BLaER1 (cell line): ENCODE results near the gene CREB5.
A peak's percentile ranks its signal among the peaks of the same experiment; 100 is the strongest.

Experiments used
- H3K27ac ChIP-seq: shearing (Covaris generic); formaldehyde crosslinking; 2 replicates; pipeline ENCODE4 v1.8.1; 2022
- H3K27me3 ChIP-seq: shearing (Covaris generic); formaldehyde crosslinking; 2 replicates; pipeline ENCODE4 v1.8.1; 2022
- H3K36me3 ChIP-seq: shearing (Covaris generic); formaldehyde crosslinking; 2 replicates; pipeline ENCODE4 v1.8.1; 2022
- H3K4me1 ChIP-seq: shearing (Covaris generic); formaldehyde crosslinking; 2 replicates; pipeline ENCODE4 v1.8.1; 2022
- H3K4me2 ChIP-seq: shearing (Covaris generic); formaldehyde crosslinking; 2 replicates; pipeline ENCODE4 v1.8.1; 2022
- H3K4me3 ChIP-seq: shearing (Covaris generic); formaldehyde crosslinking; 2 replicates; pipeline ENCODE4 v1.8.1; 2022
- H3K9ac ChIP-seq: shearing (Covaris generic); formaldehyde crosslinking; 2 replicates; pipeline ENCODE4 v1.8.1; 2022
- H3K9me3 ChIP-seq: shearing (Covaris generic); formaldehyde crosslinking; 2 replicates; pipeline ENCODE4 v1.8.1; 2022
- H4K20me1 ChIP-seq: shearing (Covaris generic); formaldehyde crosslinking; 2 replicates; pipeline ENCODE4 v1.8.1; 2022
- Cebpa-rat ChIP-seq: shearing (Covaris generic); IDR thresholded peaks from 2 replicates; pipeline ENCODE4 v1.8.1; 2022

Gene CREB5

GRCh38 chr7:28845106-28845505 lies 432.8 kb downstream of the CREB5 start:
- H3K4me2 ChIP-seq, result no peak overlapping the region
- H3K9ac ChIP-seq, result no peak overlapping the region
- no peak overlapping the region for H3K4me3 ChIP-seq
- no peaks in the 10 kb centered on the region for H3K36me3 ChIP-seq
- no peaks in the 10 kb centered on the region for H3K9me3 ChIP-seq
- H3K27me3 ChIP-seq, result no peaks in the 10 kb centered on the region
- no peaks in the 10 kb centered on the region for H4K20me1 ChIP-seq
- H3K4me1 ChIP-seq, result no peaks in the 10 kb centered on the region
- TF ChIP-seq Cebpa-rat, result no peak
- no peak overlapping the region for H3K27ac ChIP-seq

GRCh38 chr7:28847176-28847575 lies 434.9 kb downstream of the CREB5 start:
- no peaks in the 10 kb centered on the region for H3K9me3 ChIP-seq
- no peaks in the 10 kb centered on the region for H3K4me1 ChIP-seq
- no peaks in the 10 kb centered on the region; the same call in 1 of the 2 replicates for H3K27me3 ChIP-seq
- no peak overlapping the region for H3K4me3 ChIP-seq
- H3K4me2 ChIP-seq, result no peak overlapping the region
- no peaks in the 10 kb centered on the region for H3K36me3 ChIP-seq
- H3K9ac ChIP-seq, result no peak overlapping the region
- H4K20me1 ChIP-seq, result no peaks in the 10 kb centered on the region
- TF ChIP-seq Cebpa-rat, result no peak
- no peak overlapping the region for H3K27ac ChIP-seq

DNA sequence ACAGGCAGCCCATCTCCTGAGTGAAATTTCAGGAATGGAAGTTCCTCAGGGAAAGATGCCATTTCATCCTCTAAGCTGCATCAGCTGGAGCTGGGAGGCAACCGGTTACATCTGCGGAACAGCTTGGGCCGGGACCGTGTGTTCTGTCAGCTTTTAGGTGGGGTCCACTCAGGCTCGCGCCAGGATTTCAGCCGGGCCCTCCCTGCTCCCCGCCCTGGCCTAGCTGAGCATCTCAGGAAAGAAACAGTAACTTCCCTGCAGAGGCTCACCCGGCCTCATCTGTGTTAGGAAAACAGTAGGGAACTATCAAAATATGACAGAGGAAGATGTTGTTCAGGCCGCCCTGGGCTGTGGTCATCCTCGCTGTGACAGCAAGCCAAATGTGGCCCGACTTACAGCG lies 435.4 kb downstream of the CREB5 start:
- no peak for TF ChIP-seq Cebpa-rat
- Histone ChIP-seq H3K9ac (no peak overlapping the region), H3K27me3 (peaks cover 5% of the 10 kb centered on the region; the same call in 1 of the 2 replicates), H3K4me1 (no peaks in the 10 kb centered on the region), H4K20me1 (no peaks in the 10 kb centered on the region), H3K9me3 (no peaks in the 10 kb centered on the region), H3K27ac (no peak overlapping the region), H3K4me3 (no peak overlapping the region), H3K36me3 (no peaks in the 10 kb centered on the region), H3K4me2 (no peak overlapping the region)

DNA sequence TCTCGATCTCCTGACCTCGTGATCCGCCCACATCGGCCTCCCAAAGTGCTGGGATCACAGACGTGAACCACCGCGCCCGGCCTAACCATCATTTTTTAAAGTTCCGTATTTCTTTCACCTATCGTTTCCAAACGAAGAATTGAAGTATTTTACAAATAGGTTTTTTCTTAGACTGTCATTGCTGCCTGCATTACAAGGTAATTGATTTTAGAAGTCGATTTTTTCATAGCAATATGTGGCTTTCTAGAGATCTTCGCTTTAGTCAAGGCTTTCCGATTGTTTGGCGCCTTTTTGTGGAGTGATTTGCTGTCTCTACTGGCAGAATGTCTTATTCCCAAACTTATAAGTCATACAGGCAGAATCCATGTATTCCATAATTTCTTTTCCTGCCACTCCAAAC lies 436.6 kb downstream of the CREB5 start:
- Histone ChIP-seq H3K4me2 (no peak overlapping the region), H3K27ac (no peak overlapping the region), H3K9me3 (no peaks in the 10 kb centered on the region), H3K4me1 (peaks cover 7% of the 10 kb centered on the region; the same call in 1 of the 2 replicates), H4K20me1 (no peaks in the 10 kb centered on the region), H3K4me3 (no peak overlapping the region), H3K9ac (no peak overlapping the region), H3K36me3 (no peaks in the 10 kb centered on the region), H3K27me3 (peaks cover 17% of the 10 kb centered on the region)
- TF ChIP-seq Cebpa-rat, result no peak

GRCh38 chr7:28850699-28851098 lies 438.4 kb downstream of the CREB5 start:
- H3K9ac ChIP-seq, result no peak overlapping the region
- no peak overlapping the region for H3K27ac ChIP-seq
- no peaks in the 10 kb centered on the region for H4K20me1 ChIP-seq
- TF ChIP-seq Cebpa-rat, result no peak
- H3K36me3 ChIP-seq, result no peaks in the 10 kb centered on the region
- no peak overlapping the region for H3K4me2 ChIP-seq
- H3K9me3 ChIP-seq, result no peaks in the 10 kb centered on the region
- H3K4me3 ChIP-seq, result no peak overlapping the region
- peaks cover 11% of the 10 kb centered on the region; the same call in 1 of the 2 replicates for H3K4me1 ChIP-seq
- H3K27me3 ChIP-seq, result peaks cover 26% of the 10 kb centered on the region

GRCh38 chr7:28853150-28853549 lies 440.8 kb downstream of the CREB5 start:
- H3K27me3 ChIP-seq, result peaks cover 26% of the 10 kb centered on the region
- no peaks in the 10 kb centered on the region for H3K9me3 ChIP-seq
- no peaks in the 10 kb centered on the region for H4K20me1 ChIP-seq
- no peak overlapping the region for H3K27ac ChIP-seq
- TF ChIP-seq Cebpa-rat, result no peak
- H3K4me2 ChIP-seq, result 0 out of 2 replicates have a peak overlapping the region, but pooled peaks have one; percentile 81
- peaks cover 11% of the 10 kb centered on the region; the same call in 1 of the 2 replicates for H3K4me1 ChIP-seq
- H3K36me3 ChIP-seq, result no peaks in the 10 kb centered on the region
- no peak overlapping the region for H3K9ac ChIP-seq
- no peak overlapping the region for H3K4me3 ChIP-seq

DNA sequence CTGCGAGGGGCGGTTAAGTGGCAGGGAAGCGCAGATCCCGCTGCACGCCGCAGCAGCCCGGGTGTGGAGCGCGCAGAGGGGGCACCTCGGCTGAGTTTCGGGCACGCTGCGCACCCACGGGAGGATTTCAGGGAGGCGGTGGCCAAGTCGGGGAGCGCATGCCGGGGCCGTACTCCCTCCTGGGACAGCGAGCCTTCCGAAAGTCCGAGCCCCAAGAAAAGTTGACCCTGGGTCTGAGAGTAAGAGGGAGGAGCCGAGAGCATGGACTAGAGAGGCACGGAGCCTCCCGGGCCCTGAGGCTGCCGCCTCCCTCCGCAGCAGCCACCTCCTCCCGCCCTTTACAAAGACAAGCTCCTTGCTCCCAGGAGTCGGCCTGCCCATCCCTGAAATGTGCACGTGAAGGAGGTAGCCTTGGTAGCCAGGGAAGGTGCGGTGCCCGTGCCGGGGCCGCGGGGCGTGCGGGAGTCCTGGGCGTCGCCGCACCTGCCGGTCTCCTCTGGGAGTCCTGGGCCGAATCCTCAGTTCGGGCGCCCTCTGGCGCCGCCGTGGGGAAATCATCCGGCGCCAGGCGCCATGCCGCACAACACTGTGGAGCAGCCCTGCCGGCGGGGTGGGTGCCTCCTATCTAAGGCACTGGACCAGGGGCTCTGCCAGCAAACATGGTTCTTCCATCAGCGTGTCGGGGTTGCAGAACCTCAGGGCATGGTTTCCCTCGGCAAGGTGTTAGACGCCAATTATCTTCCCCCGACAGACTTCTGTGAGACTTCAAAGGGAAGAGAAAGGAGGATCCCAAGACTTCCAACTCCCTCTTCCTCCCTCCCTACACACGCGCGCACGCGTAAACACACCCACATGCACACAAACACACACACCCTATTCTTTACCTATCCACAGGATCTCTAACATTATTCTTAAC lies 441.8 kb downstream of the CREB5 start:
- Histone ChIP-seq H3K36me3 (no peaks in the 10 kb centered on the region), H3K27ac (no peak overlapping the region), H3K9ac (no peak overlapping the region), H3K4me2 (peak overlapping the region; percentile 81), H4K20me1 (no peaks in the 10 kb centered on the region), H3K4me1 (peaks cover 11% of the 10 kb centered on the region; the same call in 1 of the 2 replicates), H3K9me3 (no peaks in the 10 kb centered on the region), H3K4me3 (peak overlapping the region; percentile 61), H3K27me3 (peaks cover 26% of the 10 kb centered on the region)
- no peak for TF ChIP-seq Cebpa-rat

DNA sequence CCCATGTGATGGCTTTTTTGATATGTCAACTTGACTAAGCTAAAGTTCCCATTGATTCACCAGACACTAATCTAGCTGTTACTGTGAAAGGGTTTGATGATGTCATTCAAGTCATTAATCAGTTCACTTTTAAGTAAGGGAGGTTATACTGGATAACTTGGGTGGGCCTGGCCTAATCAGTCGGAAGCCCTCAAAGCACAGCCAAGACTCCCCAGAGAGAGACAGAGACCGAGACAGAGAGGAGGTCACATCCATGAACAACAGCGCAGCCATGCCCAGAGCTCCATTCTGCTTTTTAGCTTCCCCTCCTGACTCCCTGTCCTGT lies 442.4 kb downstream of the CREB5 start:
- Histone ChIP-seq H3K9me3 (no peaks in the 10 kb centered on the region), H3K36me3 (no peaks in the 10 kb centered on the region), H3K4me2 (no peak overlapping the region), H3K27ac (no peak overlapping the region), H3K4me3 (no peak overlapping the region), H3K27me3 (peaks cover 26% of the 10 kb centered on the region), H3K4me1 (peaks cover 11% of the 10 kb centered on the region; the same call in 1 of the 2 replicates), H4K20me1 (no peaks in the 10 kb centered on the region), H3K9ac (no peak overlapping the region)
- no peak for TF ChIP-seq Cebpa-rat

DNA sequence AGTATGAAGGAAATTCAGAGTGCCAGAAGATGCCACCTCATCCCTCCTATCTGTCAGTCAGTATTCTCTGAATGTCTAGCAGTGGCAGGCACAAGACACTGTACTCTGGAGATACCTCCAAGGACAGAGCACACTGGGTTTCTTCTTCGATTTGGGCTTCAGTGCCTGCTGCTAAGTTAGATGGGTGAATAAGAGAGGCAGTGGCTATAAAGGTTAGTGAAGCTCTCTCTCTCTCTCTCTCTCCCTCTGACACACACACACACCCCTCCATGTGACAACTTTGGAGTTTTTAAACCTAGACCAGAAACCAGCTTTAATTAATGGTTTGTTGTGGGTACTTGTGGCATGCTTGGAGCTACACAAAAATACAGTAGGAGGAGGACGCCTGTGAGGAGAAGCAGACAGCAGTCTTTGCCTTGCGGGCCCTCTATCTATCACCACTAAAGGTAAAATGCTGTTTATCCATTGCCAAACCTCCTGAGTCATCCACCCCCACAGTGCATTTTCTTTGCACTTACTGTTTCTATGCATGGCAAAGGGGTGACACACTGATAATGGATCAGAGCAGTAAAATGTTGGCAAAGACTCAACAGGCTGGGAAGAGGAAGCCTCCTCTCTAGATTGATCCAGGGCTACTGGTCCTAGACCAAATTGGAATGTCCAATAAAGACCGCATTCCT lies 443.4 kb downstream of the CREB5 start:
- no peak for TF ChIP-seq Cebpa-rat
- H3K9me3 ChIP-seq, result no peaks in the 10 kb centered on the region
- no peaks in the 10 kb centered on the region for H3K36me3 ChIP-seq
- no peak overlapping the region for H3K9ac ChIP-seq
- no peaks in the 10 kb centered on the region for H4K20me1 ChIP-seq
- H3K4me3 ChIP-seq, result no peak overlapping the region
- H3K4me2 ChIP-seq, result no peak overlapping the region
- H3K27ac ChIP-seq, result no peak overlapping the region
- H3K27me3 ChIP-seq, result peaks cover 26% of the 10 kb centered on the region
- H3K4me1 ChIP-seq, result peaks cover 11% of the 10 kb centered on the region; the same call in 1 of the 2 replicates

DNA sequence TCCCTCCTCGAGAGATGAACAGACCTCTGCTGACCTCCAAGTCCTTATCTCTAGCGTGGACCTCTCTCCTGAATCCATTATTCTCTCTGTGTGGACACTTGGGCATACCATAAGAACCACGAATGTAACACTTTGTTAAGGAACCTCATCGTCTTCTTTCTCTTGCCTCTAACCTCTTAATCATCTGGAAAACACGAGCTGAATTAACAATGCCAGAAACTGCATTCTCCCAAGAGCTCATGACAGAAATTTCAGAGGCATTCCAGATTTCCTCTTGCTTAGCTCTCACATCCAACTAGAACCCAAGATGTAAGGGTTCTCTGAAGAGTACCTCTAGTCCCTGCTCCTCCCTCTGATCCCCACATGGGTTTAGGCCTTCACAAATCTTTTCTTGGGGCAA lies 444.3 kb downstream of the CREB5 start:
- peaks cover 26% of the 10 kb centered on the region for H3K27me3 ChIP-seq
- H3K36me3 ChIP-seq, result no peaks in the 10 kb centered on the region
- no peak overlapping the region for H3K4me2 ChIP-seq
- TF ChIP-seq Cebpa-rat, result no peak
- no peaks in the 10 kb centered on the region for H3K9me3 ChIP-seq
- H3K4me1 ChIP-seq, result peaks cover 11% of the 10 kb centered on the region; the same call in 1 of the 2 replicates
- H3K9ac ChIP-seq, result no peak overlapping the region
- no peaks in the 10 kb centered on the region for H4K20me1 ChIP-seq
- no peak overlapping the region for H3K27ac ChIP-seq
- no peak overlapping the region for H3K4me3 ChIP-seq
